ENCODE results near the gene D2HGDH. TPM values are rescaled to one million over a fixed set of nuclear protein-coding genes. Genes with fewer than 3 reads are reported as not detected.

Gene D2HGDH
- total RNA-seq, 1 donor from 2014 or later = 14.5 TPM

DNA sequence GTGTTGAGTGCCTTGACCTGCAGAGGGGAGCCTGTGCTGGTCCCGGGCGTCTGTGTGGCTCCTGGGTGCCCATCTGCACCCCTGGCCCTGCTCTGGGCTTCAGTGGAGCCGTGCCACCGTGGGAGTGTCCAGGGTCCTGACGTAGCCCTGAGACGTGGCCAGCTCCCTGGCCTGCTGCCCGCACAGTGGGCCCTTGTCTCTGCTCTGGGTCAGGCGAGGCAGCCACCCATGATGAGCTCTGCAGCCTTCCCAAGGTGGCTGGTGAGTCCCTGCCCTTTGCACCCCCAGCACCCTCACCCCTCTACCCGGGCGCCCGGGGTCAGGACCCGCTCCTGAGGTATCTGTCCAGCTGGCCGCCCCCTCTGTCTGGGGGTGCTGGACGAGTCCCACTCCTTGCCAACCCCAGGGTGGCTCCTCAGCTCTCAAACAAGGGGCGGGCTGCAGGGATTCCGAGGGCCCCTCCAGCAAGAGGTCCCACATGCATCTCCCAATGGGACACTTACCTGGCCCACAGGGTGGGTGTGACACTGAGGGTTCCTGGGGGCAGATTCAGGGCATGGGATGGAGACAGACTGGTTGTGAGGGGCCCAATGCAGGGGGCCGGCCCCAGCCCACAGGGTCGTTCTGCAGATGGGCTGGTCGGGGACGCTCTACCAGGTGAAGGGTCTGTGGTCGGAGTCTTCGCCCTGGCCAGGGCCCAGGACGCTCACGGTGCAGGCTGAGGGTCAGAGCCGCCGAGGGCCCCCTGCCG is 76.9 kb downstream of the D2HGDH start:
- TF ChIP-seq, protein P1, sequence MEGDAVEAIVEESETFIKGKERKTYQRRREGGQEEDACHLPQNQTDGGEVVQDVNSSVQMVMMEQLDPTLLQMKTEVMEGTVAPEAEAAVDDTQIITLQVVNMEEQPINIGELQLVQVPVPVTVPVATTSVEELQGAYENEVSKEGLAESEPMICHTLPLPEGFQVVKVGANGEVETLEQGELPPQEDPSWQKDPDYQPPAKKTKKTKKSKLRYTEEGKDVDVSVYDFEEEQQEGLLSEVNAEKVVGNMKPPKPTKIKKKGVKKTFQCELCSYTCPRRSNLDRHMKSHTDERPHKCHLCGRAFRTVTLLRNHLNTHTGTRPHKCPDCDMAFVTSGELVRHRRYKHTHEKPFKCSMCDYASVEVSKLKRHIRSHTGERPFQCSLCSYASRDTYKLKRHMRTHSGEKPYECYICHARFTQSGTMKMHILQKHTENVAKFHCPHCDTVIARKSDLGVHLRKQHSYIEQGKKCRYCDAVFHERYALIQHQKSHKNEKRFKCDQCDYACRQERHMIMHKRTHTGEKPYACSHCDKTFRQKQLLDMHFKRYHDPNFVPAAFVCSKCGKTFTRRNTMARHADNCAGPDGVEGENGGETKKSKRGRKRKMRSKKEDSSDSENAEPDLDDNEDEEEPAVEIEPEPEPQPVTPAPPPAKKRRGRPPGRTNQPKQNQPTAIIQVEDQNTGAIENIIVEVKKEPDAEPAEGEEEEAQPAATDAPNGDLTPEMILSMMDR (IDR thresholded peaks at IDR 0.05) = no peak

DNA sequence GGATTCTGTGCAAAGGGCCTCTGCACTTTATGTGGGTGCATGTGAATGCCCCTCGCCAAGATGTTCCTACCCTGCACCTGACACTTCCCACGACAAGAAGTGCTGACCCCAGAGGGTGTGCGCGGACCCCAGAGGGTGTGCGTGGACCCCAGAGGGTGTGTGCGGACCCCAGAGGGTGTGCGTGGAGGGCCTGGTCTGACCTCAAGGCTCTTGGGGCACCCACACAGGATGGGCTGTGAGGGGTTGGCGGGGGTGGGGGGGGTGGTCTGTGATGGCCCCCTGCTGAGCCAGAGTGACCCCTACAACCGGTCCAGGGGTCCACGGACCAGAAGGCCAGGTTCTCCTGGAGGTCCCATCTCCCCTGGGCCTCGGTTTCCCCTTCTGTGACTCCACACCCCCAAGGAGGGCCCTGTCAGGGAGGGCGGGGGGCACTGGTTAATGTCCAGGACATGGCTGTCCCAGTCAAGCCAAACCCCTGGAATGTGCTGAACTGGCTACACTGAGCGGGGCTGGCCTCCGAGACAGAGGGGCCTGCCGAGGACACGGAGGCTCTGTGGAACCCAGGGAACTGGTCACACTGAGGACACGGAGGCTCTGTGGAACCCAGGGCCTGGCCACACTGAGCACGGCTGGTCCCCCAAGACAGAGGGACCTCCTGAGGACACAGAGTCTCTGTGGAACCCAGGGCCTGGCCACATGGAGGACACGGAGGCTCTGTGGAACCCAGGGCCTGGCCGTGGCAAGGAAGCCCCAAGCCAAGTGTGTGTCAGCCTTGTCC is 77.7 kb downstream of the D2HGDH start:
- Mint-ChIP-seq H3K27me3 (ENCODE audit: low read depth) (peaks cover 3% of the 10 kb centered on the region), H3K4me1 (ENCODE audit: low read depth) (peaks cover 5% of the 10 kb centered on the region), H3K27ac (ENCODE audit: unreplicated experiment) (no peak overlapping the region), H3K9me3 (ENCODE audit: low read depth) (no peaks in the 10 kb centered on the region), H3K36me3 (ENCODE audit: low read depth) (no peaks in the 10 kb centered on the region), H3K4me3 (ENCODE audit: unreplicated experiment) (no peak overlapping the region)
- TF ChIP-seq, protein P1 (IDR thresholded peaks at IDR 0.05) = no peak
- DNase-seq (ENCODE audit: low spot score) = peak; percentile 89

More for the DNA sequence above, 76.9 kb downstream of the D2HGDH start:
- no peaks in the 10 kb centered on the region for H3K9me3 Mint-ChIP-seq (ENCODE audit: low read depth)
- peaks cover 5% of the 10 kb centered on the region for H3K4me1 Mint-ChIP-seq (ENCODE audit: low read depth)
- no peak overlapping the region for H3K27ac Mint-ChIP-seq (ENCODE audit: unreplicated experiment)
- DNase-seq (ENCODE audit: low spot score) = peak; percentile 90
- H3K27me3 Mint-ChIP-seq (ENCODE audit: low read depth) = peaks cover 3% of the 10 kb centered on the region
- no peaks in the 10 kb centered on the region for H3K36me3 Mint-ChIP-seq (ENCODE audit: low read depth)
- no peak overlapping the region for H3K4me3 Mint-ChIP-seq (ENCODE audit: unreplicated experiment)

DNA sequence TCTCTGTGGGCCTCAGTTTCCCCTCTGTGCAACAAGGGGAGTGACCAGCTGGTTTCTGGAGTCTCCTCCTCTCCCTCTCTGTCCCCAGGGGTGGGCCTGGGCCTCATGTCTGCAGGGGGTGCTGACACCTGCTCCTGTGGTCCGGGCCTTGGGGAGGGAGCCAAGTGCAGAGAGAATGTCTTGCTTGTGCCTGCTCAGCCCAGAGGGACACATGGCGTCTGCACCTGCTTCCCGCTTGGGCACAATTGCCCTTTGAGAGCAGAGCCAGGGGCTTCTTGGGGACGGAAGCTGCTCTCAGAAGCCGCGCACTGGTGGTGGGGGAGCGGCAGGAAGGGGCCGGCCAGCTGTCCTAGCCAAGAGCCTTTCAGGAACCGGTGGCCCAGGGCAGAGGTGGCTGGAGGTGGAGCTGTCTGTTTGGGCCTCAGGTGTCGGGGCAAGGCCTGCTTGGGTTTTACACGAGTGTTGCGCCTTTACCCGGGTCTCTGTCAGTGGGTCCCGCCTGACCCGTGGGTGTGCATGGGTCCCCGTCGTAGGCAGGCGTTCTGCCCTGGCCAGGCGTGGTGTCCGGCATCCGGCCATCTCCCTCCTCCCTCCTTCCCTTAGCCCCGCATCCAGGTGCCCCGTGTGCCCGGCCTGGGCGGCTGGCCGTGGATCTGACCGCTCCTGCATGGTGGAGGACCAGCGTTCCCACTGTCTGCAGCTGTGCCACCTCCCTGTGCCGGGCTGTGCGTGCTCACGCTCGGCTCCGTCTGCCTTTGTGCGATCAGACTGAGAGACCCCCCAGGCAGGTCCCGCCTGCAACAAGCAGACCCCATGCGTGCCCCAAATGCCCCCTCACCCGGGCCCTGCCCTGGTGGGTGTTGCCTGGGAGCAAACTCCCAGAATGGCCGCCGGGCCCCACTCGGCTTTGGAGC is 78.6 kb downstream of the D2HGDH start:
- peaks cover 4% of the 10 kb centered on the region for H3K4me1 Mint-ChIP-seq (ENCODE audit: low read depth)
- no peak overlapping the region for H3K27ac Mint-ChIP-seq (ENCODE audit: unreplicated experiment)
- DNase-seq (ENCODE audit: low spot score) = peak; percentile 89
- H3K36me3 Mint-ChIP-seq (ENCODE audit: low read depth) = no peaks in the 10 kb centered on the region
- H3K27me3 Mint-ChIP-seq (ENCODE audit: low read depth) = peaks cover 3% of the 10 kb centered on the region
- no peak overlapping the region for H3K4me3 Mint-ChIP-seq (ENCODE audit: unreplicated experiment)
- TF ChIP-seq, protein P1 (IDR thresholded peaks at IDR 0.05) = no peak
- no peaks in the 10 kb centered on the region for H3K9me3 Mint-ChIP-seq (ENCODE audit: low read depth)

DNA sequence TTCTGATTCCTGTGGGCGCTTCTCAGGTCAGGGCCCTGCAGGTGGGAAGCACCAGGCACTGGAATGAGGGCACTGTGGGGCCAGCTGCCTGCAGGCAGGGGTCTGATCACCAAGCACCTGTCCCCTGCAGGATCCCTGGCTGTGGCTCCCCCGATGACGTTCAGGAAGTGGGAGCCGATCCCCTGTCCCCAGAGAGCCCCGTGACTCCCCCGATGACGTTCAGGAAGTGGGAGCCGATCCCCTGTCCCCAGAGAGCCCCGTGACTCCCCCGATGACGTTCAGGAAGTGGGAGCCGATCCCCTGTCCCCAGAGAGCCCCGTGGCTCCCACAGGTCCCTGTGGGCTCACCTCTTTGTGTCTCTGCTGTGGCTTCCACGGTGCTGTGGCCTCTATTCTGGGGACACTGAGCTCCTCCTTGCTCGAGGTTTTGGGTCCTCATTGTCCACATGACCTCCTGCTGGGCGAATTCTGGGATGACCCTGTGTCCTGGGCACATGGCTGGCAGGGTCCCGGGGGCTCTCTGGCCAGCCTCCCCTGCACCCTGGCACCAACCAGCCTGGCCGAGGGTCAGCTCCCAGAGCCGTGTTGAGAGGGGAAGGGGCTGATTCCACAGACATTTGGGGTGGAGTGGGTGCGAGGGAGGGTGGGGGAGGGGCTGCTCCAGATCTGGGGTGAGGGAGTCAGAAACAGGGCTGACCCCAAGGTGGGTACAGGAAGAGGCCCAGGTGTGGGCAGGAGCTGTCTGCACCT is 79.4 kb downstream of the D2HGDH start:
- no peak overlapping the region for H3K27ac Mint-ChIP-seq (ENCODE audit: unreplicated experiment)
- DNase-seq (ENCODE audit: low spot score) = no peak
- peaks cover 3% of the 10 kb centered on the region for H3K27me3 Mint-ChIP-seq (ENCODE audit: low read depth)
- no peaks in the 10 kb centered on the region for H3K36me3 Mint-ChIP-seq (ENCODE audit: low read depth)
- H3K4me3 Mint-ChIP-seq (ENCODE audit: unreplicated experiment) = no peak overlapping the region
- H3K4me1 Mint-ChIP-seq (ENCODE audit: low read depth) = no peaks in the 10 kb centered on the region
- TF ChIP-seq, protein P1 (IDR thresholded peaks at IDR 0.05) = no peak
- no peaks in the 10 kb centered on the region for H3K9me3 Mint-ChIP-seq (ENCODE audit: low read depth)
